Memory B cell (primary cell): ENCODE data around the gene IQSEC2.

Experiments
- ATAC-seq: fragments of 150-1000 bp; cut with Tn5 transposase; 2 replicates; pipeline ENCODE4 v1.10.0; 2021; ENCODE audit warnings: low read depth, mild to moderate bottlenecking, moderate library complexity
- DNase-seq, 2 donors: peaks; one replicate each; pipeline ENCODE4 v3.0.0; 2022; ENCODE audit warnings: low spot score in 2 of 2
- H3K27ac Mint-ChIP-seq: one replicate; pipeline ENCODE4 v1.8.0; 2022; ENCODE audit warnings: mild to moderate bottlenecking, moderate library complexity, mixed read lengths
- H3K27me3 Mint-ChIP-seq: one replicate; pipeline ENCODE4 v1.8.0; 2022; ENCODE audit warnings: mixed read lengths
- H3K36me3 Mint-ChIP-seq: one replicate; pipeline ENCODE4 v1.8.0; 2022; ENCODE audit warnings: mild to moderate bottlenecking, mixed read lengths
- H3K4me1 Mint-ChIP-seq: one replicate; pipeline ENCODE4 v1.8.0; 2022; ENCODE audit warnings: mixed read lengths
- H3K4me3 Mint-ChIP-seq: one replicate; pipeline ENCODE4 v1.8.0; 2022; ENCODE audit warnings: mild to moderate bottlenecking, moderate library complexity, mixed read lengths
- H3K9me3 Mint-ChIP-seq: one replicate; pipeline ENCODE4 v1.8.0; 2022; ENCODE audit warnings: mixed read lengths

IQSEC2 gene

GRCh38 chrX:53316111-53316859, 34.9 kb upstream of the IQSEC2 start:
- Mint-ChIP-seq H3K4me3 (no peak overlapping the region), H3K27me3 (peaks cover 7% of the 10 kb centered on the region), H3K9me3 (no peaks in the 10 kb centered on the region), H3K4me1 (peaks cover 11% of the 10 kb centered on the region), H3K27ac (no peak overlapping the region), H3K36me3 (no peaks in the 10 kb centered on the region)
- DNase-seq (no peak), ATAC-seq (no peak)

DNA sequence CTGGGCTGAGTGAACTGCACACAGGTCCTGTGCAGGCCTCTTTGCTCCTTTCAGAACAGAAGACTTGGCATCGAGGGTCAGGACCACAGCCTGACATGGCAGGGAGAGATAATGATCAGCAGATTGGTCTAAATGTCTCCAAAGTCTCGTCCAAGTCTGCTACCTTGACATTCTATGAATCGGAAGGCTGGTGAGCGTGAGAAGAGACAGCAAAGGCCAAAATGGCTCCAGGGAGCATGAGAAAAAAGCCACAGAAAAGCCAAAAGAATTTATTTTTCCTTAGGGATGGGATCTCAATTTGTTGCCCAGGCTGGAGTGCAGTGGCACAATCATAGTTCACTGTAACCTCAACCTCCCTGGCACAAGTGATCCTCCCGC, 32.3 kb upstream of the IQSEC2 start:
- Mint-ChIP-seq H3K9me3 (no peaks in the 10 kb centered on the region), H3K36me3 (no peaks in the 10 kb centered on the region), H3K4me1 (peaks cover 9% of the 10 kb centered on the region), H3K27ac (peak overlapping the region; percentile 78), H3K27me3 (peaks cover 5% of the 10 kb centered on the region), H3K4me3 (no peak overlapping the region)
- ATAC-seq: no peak
- DNase-seq: no peak

- Mint-ChIP-seq H3K27ac (peak overlapping the region; percentile 78), H3K27me3 (peaks cover 3% of the 10 kb centered on the region), H3K36me3 (no peaks in the 10 kb centered on the region), H3K9me3 (no peaks in the 10 kb centered on the region), H3K4me3 (peak overlapping the region; percentile 17), H3K4me1 (peaks cover 9% of the 10 kb centered on the region)
- ATAC-seq (peak; percentile 73), DNase-seq (peak; percentile 30 to 59)
These were observed 31.8 kb upstream of the IQSEC2 start for GRCh38 chrX:53312946-53313727.

DNA sequence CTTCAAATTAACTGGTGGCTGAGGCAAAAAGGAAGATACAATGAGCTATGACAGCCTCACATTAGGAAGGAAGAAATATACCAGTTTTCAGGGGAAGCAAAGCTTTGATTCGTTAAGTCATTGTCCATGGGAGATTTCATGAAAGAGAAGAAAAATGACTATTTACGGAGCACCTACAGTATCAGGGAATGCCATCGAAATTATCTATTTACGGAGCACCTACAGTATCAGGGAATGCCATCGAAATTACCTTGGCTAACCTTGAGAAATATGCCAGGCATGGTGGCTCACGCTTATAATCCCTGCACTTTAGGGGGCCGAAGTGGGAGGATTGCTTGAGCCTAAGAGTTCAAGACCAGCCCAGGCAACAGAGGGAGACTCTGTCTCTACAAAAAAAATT, 28.5 kb upstream of the IQSEC2 start:
- H3K36me3 Mint-ChIP-seq: no peaks in the 10 kb centered on the region
- ATAC-seq (no peak), DNase-seq (no peak)
- H3K4me1 Mint-ChIP-seq: peaks cover 9% of the 10 kb centered on the region
- H3K27ac Mint-ChIP-seq: no peak overlapping the region
- no peak overlapping the region for H3K4me3 Mint-ChIP-seq
- peaks cover 1% of the 10 kb centered on the region for H3K27me3 Mint-ChIP-seq
- no peaks in the 10 kb centered on the region for H3K9me3 Mint-ChIP-seq

GRCh38 chrX:53308836-53309235, 27.5 kb upstream of the IQSEC2 start:
- H3K27me3 Mint-ChIP-seq: peaks cover 1% of the 10 kb centered on the region
- DNase-seq (no peak), ATAC-seq (no peak)
- H3K4me3 Mint-ChIP-seq: no peak overlapping the region
- peaks cover 9% of the 10 kb centered on the region for H3K4me1 Mint-ChIP-seq
- H3K27ac Mint-ChIP-seq: no peak overlapping the region
- no peaks in the 10 kb centered on the region for H3K9me3 Mint-ChIP-seq
- no peaks in the 10 kb centered on the region for H3K36me3 Mint-ChIP-seq

DNA sequence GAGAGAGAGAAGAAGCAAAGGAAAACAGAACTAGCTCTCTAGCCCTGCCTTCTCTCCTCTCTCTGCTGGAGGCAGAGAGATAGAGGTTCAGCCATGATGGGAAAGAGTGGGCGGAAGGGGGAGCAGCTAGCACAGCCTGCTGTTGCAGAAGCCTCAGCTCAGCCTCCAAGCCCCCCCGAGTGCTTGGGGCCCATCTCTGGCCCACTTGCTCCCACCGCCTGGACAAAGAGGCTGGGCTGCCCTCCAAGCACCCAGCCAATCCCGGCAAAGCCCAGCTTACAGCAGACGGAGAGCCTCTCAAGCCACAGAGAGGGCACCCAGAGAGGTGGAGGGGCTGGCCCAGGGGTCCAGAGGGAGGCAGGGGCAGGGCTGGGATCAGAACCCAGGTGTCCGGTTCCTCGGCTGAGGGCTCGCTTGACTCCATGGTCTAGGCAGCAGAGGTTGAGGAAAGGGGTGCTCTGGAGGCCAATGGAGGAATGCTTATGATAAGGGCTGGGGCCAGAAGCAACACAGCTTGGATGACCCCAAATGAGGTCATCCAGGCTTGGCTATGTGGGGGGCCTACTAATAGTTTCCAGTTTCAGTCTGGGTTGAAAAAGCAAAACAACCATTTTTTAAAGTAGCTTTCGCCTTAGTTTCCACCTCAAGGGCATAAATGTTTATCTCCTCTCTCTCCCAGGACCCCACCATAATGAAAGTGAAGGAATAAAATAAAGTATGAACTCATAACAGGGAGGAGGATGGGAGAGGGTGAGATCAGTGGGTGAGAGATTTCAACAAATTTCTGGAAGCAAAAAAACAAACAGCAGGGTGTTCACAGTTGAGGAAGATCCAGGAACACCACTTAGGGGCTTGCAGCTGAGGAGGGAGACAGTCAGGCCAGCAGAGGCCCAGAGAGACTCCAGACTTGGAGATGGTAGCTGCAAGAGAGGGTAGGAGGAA, 24.9 kb upstream of the IQSEC2 start:
- ATAC-seq (no peak), DNase-seq (no peak)
- H3K9me3 Mint-ChIP-seq: no peaks in the 10 kb centered on the region
- H3K36me3 Mint-ChIP-seq: no peaks in the 10 kb centered on the region
- H3K27ac Mint-ChIP-seq: no peak overlapping the region
- H3K4me3 Mint-ChIP-seq: no peak overlapping the region
- H3K4me1 Mint-ChIP-seq: peaks cover 3% of the 10 kb centered on the region
- peaks cover 1% of the 10 kb centered on the region for H3K27me3 Mint-ChIP-seq

GRCh38 chrX:53305219-53305995, 24.0 kb upstream of the IQSEC2 start:
- no peaks in the 10 kb centered on the region for H3K36me3 Mint-ChIP-seq
- no peak overlapping the region for H3K4me3 Mint-ChIP-seq
- no peak for ATAC-seq
- H3K27ac Mint-ChIP-seq: no peak overlapping the region
- H3K4me1 Mint-ChIP-seq: peaks cover 3% of the 10 kb centered on the region
- no peaks in the 10 kb centered on the region for H3K9me3 Mint-ChIP-seq
- no peak for DNase-seq
- peaks cover 1% of the 10 kb centered on the region for H3K27me3 Mint-ChIP-seq

DNA sequence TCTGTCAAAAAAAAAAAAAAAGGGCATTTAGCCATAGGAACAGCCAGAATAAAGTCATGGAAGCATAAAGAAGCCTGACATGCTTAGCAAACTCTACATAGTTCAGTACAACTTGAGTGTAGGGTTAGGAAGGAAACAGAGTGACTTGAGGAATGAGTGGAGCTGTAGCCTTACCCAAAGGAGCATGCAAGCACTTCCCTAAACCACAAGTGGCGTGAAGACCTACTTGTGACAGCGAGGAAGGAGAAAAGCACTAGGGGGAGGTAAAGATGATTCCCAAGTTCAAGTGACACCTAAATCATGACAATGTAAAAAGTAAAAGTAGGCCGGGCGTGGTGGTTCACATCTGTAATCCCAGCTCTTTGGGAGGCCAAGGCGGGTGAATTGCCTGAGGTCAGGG, 21.8 kb upstream of the IQSEC2 start:
- Mint-ChIP-seq H3K27ac (no peak overlapping the region), H3K4me3 (no peak overlapping the region), H3K9me3 (no peaks in the 10 kb centered on the region), H3K27me3 (no peaks in the 10 kb centered on the region), H3K36me3 (no peaks in the 10 kb centered on the region), H3K4me1 (peaks cover 3% of the 10 kb centered on the region)
- DNase-seq (no peak), ATAC-seq (no peak)

DNA sequence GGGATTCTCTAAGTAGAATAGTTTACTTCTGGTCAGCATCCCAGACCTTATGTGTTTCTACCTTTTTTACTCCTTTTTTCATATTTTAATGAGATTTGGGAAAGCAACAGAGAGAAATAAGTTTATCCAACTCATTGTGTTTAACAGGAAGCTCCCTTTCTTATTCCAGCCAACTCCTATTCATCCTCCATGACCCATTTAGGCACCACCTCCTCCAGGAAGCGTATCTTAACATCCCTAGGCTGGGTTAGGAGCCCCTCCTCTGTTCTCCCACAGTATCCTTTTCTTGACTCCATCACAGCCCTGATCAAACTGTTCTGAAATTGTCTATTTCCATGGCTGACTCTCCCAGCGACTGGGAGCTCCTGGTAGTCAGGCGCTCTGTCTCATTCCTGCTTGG, 18.8 kb upstream of the IQSEC2 start:
- Mint-ChIP-seq H3K9me3 (no peaks in the 10 kb centered on the region), H3K4me3 (no peak overlapping the region)

GRCh38 chrX:53294024-53294648, 12.8 kb upstream of the IQSEC2 start:
- no peaks in the 10 kb centered on the region for H3K9me3 Mint-ChIP-seq
- ATAC-seq: no peak
- peaks cover 2% of the 10 kb centered on the region for H3K27me3 Mint-ChIP-seq
- H3K4me1 Mint-ChIP-seq: no peaks in the 10 kb centered on the region
- H3K36me3 Mint-ChIP-seq: no peaks in the 10 kb centered on the region
- no peak for DNase-seq
- H3K4me3 Mint-ChIP-seq: no peak overlapping the region
- no peak overlapping the region for H3K27ac Mint-ChIP-seq

More for the DNA sequence above, 18.8 kb upstream of the IQSEC2 start:
- DNase-seq (no peak), ATAC-seq (no peak)
- Mint-ChIP-seq H3K4me1 (no peaks in the 10 kb centered on the region), H3K27me3 (peaks cover 2% of the 10 kb centered on the region), H3K36me3 (no peaks in the 10 kb centered on the region), H3K27ac (no peak overlapping the region)

DNA sequence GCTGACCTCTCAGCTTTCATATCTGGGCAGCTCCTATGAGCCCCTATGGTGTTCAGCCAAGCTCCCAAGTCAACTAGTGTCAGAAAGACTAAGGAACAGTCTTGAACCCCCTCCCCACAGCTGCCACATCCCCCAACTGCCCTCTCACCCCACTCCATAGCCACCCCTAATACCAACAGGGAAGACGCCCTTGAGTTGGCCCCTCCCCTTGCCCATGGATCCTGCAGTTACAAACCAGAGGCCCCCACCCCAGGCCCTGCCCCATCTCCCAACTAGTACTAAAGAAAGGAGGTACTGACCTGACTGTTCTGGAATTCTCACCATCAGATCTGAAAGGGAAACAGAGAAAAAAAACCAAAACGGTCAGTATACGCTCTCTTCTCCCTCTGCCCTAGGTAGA, 10.2 kb upstream of the IQSEC2 start:
- Mint-ChIP-seq H3K36me3 (no peaks in the 10 kb centered on the region), H3K4me3 (no peak overlapping the region), H3K27ac (no peak overlapping the region), H3K9me3 (no peaks in the 10 kb centered on the region), H3K27me3 (no peaks in the 10 kb centered on the region), H3K4me1 (peaks cover 9% of the 10 kb centered on the region)
- ATAC-seq (no peak), DNase-seq (no peak)

- H3K36me3 Mint-ChIP-seq: no peaks in the 10 kb centered on the region
- no peaks in the 10 kb centered on the region for H3K27me3 Mint-ChIP-seq
- ATAC-seq (no peak), DNase-seq (no peak)
- no peaks in the 10 kb centered on the region for H3K9me3 Mint-ChIP-seq
- H3K4me3 Mint-ChIP-seq: no peak overlapping the region
- H3K4me1 Mint-ChIP-seq: peaks cover 9% of the 10 kb centered on the region
- H3K27ac Mint-ChIP-seq: no peak overlapping the region
These were observed 9.2 kb upstream of the IQSEC2 start for GRCh38 chrX:53290441-53291041.

DNA sequence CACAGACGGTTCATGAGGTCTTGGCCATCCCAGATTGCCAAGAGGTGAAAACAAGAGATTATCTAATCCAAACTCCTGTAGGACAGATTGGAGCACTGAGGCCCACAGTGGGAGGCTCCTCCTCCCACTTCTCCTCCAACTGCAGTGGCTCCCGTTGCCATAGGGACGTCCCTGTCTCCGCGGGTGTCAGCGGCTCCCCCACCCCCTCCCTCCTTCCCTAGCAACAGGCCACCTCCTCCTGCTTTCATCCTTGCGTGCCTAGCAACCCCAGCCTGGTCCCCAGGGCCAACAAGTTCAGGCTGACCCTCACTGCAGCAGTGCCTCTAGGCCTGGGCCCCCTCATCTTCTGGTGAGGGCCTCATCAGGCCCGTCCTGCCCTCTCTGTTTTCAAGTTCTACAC, 6.8 kb upstream of the IQSEC2 start:
- no peaks in the 10 kb centered on the region for H3K36me3 Mint-ChIP-seq
- no peak overlapping the region for H3K27ac Mint-ChIP-seq
- H3K4me1 Mint-ChIP-seq: peaks cover 9% of the 10 kb centered on the region
- H3K27me3 Mint-ChIP-seq: no peaks in the 10 kb centered on the region
- peak overlapping the region; percentile 51 for H3K4me3 Mint-ChIP-seq
- DNase-seq: no peak
- no peak for ATAC-seq
- H3K9me3 Mint-ChIP-seq: no peaks in the 10 kb centered on the region
